DND-41 (cell line): ENCODE data around the gene AANAT.

Experiments used
- ATAC-seq: fragments of 200-7000 bp; cut with Tn5 transposase; 3 replicates; pipeline ENCODE4 v1.9.1; 2021; ENCODE audit warnings: low read depth; ENCODE audit not compliant: insufficient read depth
- DNase-seq: peaks from one replicate; pipeline ENCODE4 v3.0.0-alpha.2; 2020
- H2AFZ ChIP-seq: 2 replicates; pipeline ENCODE4 v1.6.0; 2012; ENCODE audit warnings: low read depth, low read length
- H3K27ac ChIP-seq: 2 replicates; pipeline ENCODE4 v1.5.1; 2012; ENCODE audit warnings: low read length, inconsistent platforms
- H3K27me3 ChIP-seq: fragments of 200-600 bp; sonication (generic); 2 replicates; pipeline ENCODE4 v1.6.0; 2012; ENCODE audit warnings: low read length, mild to moderate bottlenecking, inconsistent platforms; ENCODE audit not compliant: insufficient read depth, poor library complexity
- H3K36me3 ChIP-seq: 2 replicates; pipeline ENCODE4 v1.5.1; 2012; ENCODE audit warnings: low read length, inconsistent platforms; ENCODE audit not compliant: insufficient read depth
- H3K4me1 ChIP-seq: 2 replicates; pipeline ENCODE4 v1.5.1; 2012; ENCODE audit warnings: mild to moderate bottlenecking, low read length; ENCODE audit not compliant: insufficient read depth
- H3K4me2 ChIP-seq: 2 replicates; pipeline ENCODE4 v1.6.0; 2012; ENCODE audit warnings: mild to moderate bottlenecking, moderate library complexity, low read length, inconsistent platforms; ENCODE audit not compliant: insufficient read depth
- H3K4me3 ChIP-seq, 2 experiments: fragments of 200-600 bp in 1 of 2; shearing (Covaris generic) in 1 of 2; 2 replicates each; pipeline ENCODE4 v1.5.1; 2012 to 2016; ENCODE audit warnings: inconsistent platforms in 2 of 2, low read length in 2 of 2, mild to moderate bottlenecking in 2 of 2, low read depth in 1 of 2, moderate library complexity in 1 of 2
- H3K79me2 ChIP-seq: 2 replicates; pipeline ENCODE4 v1.6.0; 2012; ENCODE audit warnings: low read length, inconsistent platforms; ENCODE audit not compliant: insufficient read depth
- H3K9ac ChIP-seq: 2 replicates; pipeline ENCODE4 v1.6.0; 2012; ENCODE audit warnings: low read depth, mild to moderate bottlenecking, inconsistent platforms, low read length, moderate library complexity
- H3K9me3 ChIP-seq: 2 replicates; pipeline ENCODE4 v1.5.1; 2012; ENCODE audit warnings: low read length, moderate library complexity, mild to moderate bottlenecking, inconsistent platforms; ENCODE audit not compliant: insufficient read depth, severe bottlenecking
- H4K20me1 ChIP-seq: 2 replicates; pipeline ENCODE4 v1.6.0; 2012; ENCODE audit warnings: low read length; ENCODE audit not compliant: insufficient read depth
- EZH2 ChIP-seq: IDR thresholded peaks from 3 replicates; pipeline ENCODE4 v1.6.1; 2012; ENCODE audit warnings: borderline replicate concordance, low read depth, mild to moderate bottlenecking, moderate library complexity, low read length, inconsistent platforms; ENCODE audit not compliant: severe bottlenecking
- TF ChIP-seq, protein P1 (sequence below): IDR thresholded peaks from 2 replicates; pipeline ENCODE4 v1.5.1; 2012; ENCODE audit warnings: borderline replicate concordance, low read length, moderate library complexity, mild to moderate bottlenecking; ENCODE audit not compliant: poor library complexity, severe bottlenecking; ENCODE audit errors: extremely low read depth

The AANAT gene

GRCh38 chr17:76445697-76446448 is 21.5 kb upstream of the AANAT start:
- TF ChIP-seq, protein P1, sequence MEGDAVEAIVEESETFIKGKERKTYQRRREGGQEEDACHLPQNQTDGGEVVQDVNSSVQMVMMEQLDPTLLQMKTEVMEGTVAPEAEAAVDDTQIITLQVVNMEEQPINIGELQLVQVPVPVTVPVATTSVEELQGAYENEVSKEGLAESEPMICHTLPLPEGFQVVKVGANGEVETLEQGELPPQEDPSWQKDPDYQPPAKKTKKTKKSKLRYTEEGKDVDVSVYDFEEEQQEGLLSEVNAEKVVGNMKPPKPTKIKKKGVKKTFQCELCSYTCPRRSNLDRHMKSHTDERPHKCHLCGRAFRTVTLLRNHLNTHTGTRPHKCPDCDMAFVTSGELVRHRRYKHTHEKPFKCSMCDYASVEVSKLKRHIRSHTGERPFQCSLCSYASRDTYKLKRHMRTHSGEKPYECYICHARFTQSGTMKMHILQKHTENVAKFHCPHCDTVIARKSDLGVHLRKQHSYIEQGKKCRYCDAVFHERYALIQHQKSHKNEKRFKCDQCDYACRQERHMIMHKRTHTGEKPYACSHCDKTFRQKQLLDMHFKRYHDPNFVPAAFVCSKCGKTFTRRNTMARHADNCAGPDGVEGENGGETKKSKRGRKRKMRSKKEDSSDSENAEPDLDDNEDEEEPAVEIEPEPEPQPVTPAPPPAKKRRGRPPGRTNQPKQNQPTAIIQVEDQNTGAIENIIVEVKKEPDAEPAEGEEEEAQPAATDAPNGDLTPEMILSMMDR = no peak
- no peak for TF ChIP-seq EZH2
- H3K36me3 ChIP-seq = peaks cover 5% of the 10 kb centered on the region; the same call in 1 of the 2 replicates
- H3K4me3 ChIP-seq = no peak overlapping the region
- peaks cover 11% of the 10 kb centered on the region for H3K4me1 ChIP-seq
- peaks cover 86% of the 10 kb centered on the region for H4K20me1 ChIP-seq
- no peak for ATAC-seq
- no peak overlapping the region for H3K27ac ChIP-seq
- DNase-seq = no peak
- no peak overlapping the region for H2AFZ ChIP-seq
- no peak overlapping the region for H3K4me2 ChIP-seq
- H3K9ac ChIP-seq = no peak overlapping the region
- H3K9me3 ChIP-seq = no peaks in the 10 kb centered on the region
- H3K27me3 ChIP-seq = no peaks in the 10 kb centered on the region
- H3K79me2 ChIP-seq = peaks cover 98% of the 10 kb centered on the region

DNA sequence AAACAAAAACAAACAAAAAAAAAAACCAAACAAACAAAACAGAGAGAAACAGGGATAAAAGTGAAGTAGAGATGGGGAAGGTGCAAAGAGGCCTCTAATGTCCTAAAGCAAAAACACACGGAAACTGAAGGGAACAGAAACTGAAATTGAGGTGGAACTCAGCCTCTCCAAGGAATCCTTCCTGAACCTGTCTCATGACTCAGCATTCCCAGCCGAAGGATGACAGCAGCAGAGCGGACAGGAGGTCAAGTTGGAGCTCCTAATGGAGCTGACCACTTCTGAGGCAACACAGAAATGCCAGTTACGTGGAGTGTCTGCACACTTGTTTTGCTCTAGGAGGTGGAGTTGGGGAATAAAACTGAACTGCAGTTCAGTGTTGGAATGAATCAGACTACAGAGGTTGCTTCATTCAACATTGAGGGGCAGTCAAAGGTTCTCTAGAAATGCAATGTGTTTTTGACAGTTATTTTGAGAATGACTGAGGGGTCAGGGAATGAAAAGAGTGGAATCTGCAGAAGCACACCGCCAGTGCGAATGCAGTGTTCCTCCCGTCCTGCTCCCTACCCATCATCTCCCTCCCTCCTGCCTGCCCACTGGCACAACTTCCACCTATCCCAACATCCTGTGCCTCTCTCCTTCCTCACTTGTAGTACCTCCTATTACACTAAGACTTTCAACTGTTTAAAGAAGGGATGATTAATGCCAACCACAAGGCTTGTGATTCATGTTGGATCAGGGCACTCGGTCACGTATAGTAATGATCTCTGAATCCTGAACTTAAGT is 20.8 kb upstream of the AANAT start:
- H3K36me3 ChIP-seq = peaks cover 5% of the 10 kb centered on the region; the same call in 1 of the 2 replicates
- H3K4me3 ChIP-seq = no peak overlapping the region
- H3K9me3 ChIP-seq = no peaks in the 10 kb centered on the region
- H3K9ac ChIP-seq = no peak overlapping the region
- H3K4me1 ChIP-seq = peaks cover 19% of the 10 kb centered on the region
- peaks cover 98% of the 10 kb centered on the region for H3K79me2 ChIP-seq
- H3K4me2 ChIP-seq = no peak overlapping the region
- H3K27ac ChIP-seq = no peak overlapping the region
- no peaks in the 10 kb centered on the region for H3K27me3 ChIP-seq
- ATAC-seq (no peak), DNase-seq (no peak)
- no peak overlapping the region for H2AFZ ChIP-seq
- peaks cover 86% of the 10 kb centered on the region for H4K20me1 ChIP-seq
- TF ChIP-seq, protein P1 = no peak
- no peak for TF ChIP-seq EZH2

- H3K4me1 ChIP-seq = peaks cover 26% of the 10 kb centered on the region
- peaks cover 96% of the 10 kb centered on the region for H3K79me2 ChIP-seq
- H3K27me3 ChIP-seq = no peaks in the 10 kb centered on the region
- TF ChIP-seq EZH2 = no peak
- TF ChIP-seq, protein P1 = no peak
- ATAC-seq (no peak), DNase-seq (no peak)
- H3K27ac ChIP-seq = no peak overlapping the region
- no peak overlapping the region for H3K9ac ChIP-seq
- peaks cover 2% of the 10 kb centered on the region; the same call in 1 of the 2 replicates for H3K36me3 ChIP-seq
- no peaks in the 10 kb centered on the region for H3K9me3 ChIP-seq
- H3K4me3 ChIP-seq = no peak overlapping the region
- H4K20me1 ChIP-seq = peaks cover 81% of the 10 kb centered on the region
- no peak overlapping the region for H3K4me2 ChIP-seq
- H2AFZ ChIP-seq = no peak overlapping the region
Measured at GRCh38 chr17:76447931-76448652, 19.3 kb upstream of the AANAT start.
